K562 (cell line): Measurements from ENCODE around the gene ADIPOR2. TPM values are rescaled to one million over a fixed set of nuclear protein-coding genes. Genes with fewer than 3 reads are reported as not detected.

Experiments
- ATAC-seq: fragments of 200-7000 bp; cut with Tn5 transposase; 3 replicates; pipeline ENCODE4 v1.9.1; 2020; ENCODE audit warnings: moderate library complexity
- BruUV-seq: library from RNA; stranded (reverse); fragments of 400-500 nt; replicated peaks from 2 replicates; lab custom pipeline; 2021; lab: Mats Ljungman, UMichigan
- CTCF ChIA-PET: fragments of 300-600 bp; formaldehyde crosslinking; extraction: SDS; loops from one replicate; lab custom pipeline; 2021; ENCODE audit warnings: low intra/inter-chr PET ratio; lab: Yijun Ruan, JAX
- POLR2A ChIA-PET: fragments of 300-600, 350-650 bp; sonication (Branson Sonifier 250); formaldehyde crosslinking; extraction: SDS; loops from one replicate; lab custom pipeline; 2021; ENCODE audit warnings: antibody characterized with exemption, inconsistent platforms; lab: Yijun Ruan, JAX
- DNase-seq, 4 experiments: peaks; one replicate each; pipeline versions ENCODE4 v3.0.0 to v3.0.0-alpha.2; 2011 to 2018; ENCODE audit warnings: low spot score in 3 of 4, mixed read lengths in 3 of 4; ENCODE audit errors: extremely low read depth in 1 of 4
- FAIRE-seq: peaks from 2 replicates; lab custom pipeline; 2011; peaks lifted over from hg19 to GRCh38; lab: Jason Lieb, UNC
- H2AFZ ChIP-seq: 2 replicates; pipeline ENCODE4 v1.6.0; 2011; ENCODE audit warnings: low read depth, low read length, control low read depth, inconsistent platforms
- H3K27ac ChIP-seq: fragments of 200-600 bp; 3 replicates; pipeline ENCODE4 v1.8.0; 2011; ENCODE audit warnings: low read depth, mild to moderate bottlenecking, control low read depth, inconsistent platforms, low read length, moderate library complexity, mixed read lengths; ENCODE audit errors: extremely low read depth
- H3K27me3 ChIP-seq, 2 experiments: fragments of 300-600 bp in 1 of 2; 2 replicates in 1 of 2; 3 replicates in 1 of 2; pipeline versions ENCODE4 v1.6.0 to v1.8.0; 2011; ENCODE audit warnings: inconsistent platforms in 2 of 2, low read length in 2 of 2, mild to moderate bottlenecking in 1 of 2, mixed read lengths in 1 of 2, moderate library complexity in 1 of 2; ENCODE audit not compliant: control insufficient read depth in 2 of 2, insufficient read depth in 2 of 2
- H3K36me3 ChIP-seq: fragments of 300-600 bp; 3 replicates; pipeline ENCODE4 v1.8.0; 2011; ENCODE audit warnings: mild to moderate bottlenecking, low read length, inconsistent platforms; ENCODE audit not compliant: control insufficient read depth, insufficient read depth
- H3K4me1 ChIP-seq, 2 experiments: fragments of 200-600 bp in 1 of 2; replicated peaks in 1 of 2; 2 replicates in 1 of 2; 3 replicates in 1 of 2; pipeline versions ENCODE4 v1.5.1 to v1.8.0; 2011; ENCODE audit warnings: inconsistent platforms in 2 of 2, low read length in 2 of 2, mild to moderate bottlenecking in 1 of 2, mixed read lengths in 1 of 2, moderate library complexity in 1 of 2; ENCODE audit not compliant: control insufficient read depth in 2 of 2, insufficient read depth in 2 of 2
- H3K4me2 ChIP-seq: 2 replicates; pipeline ENCODE4 v1.6.1; 2011; ENCODE audit warnings: low read length, control low read depth, inconsistent platforms, mixed read lengths; ENCODE audit not compliant: insufficient read depth
- H3K4me3 ChIP-seq: fragments of 200-600 bp; sonication (generic), shearing (Covaris generic); 2 replicates; pipeline ENCODE4 v1.5.1; 2016; ENCODE audit warnings: control low read depth, inconsistent platforms
- H3K79me2 ChIP-seq: fragments of 200-600 bp; 3 replicates; pipeline ENCODE4 v1.8.0; 2011; ENCODE audit warnings: low read length, inconsistent platforms; ENCODE audit not compliant: control insufficient read depth, insufficient read depth
- H3K9ac ChIP-seq, 2 experiments: 2 replicates each; pipeline versions ENCODE4 v1.6.0 to v1.6.1; 2011; ENCODE audit warnings: low read depth in 2 of 2, low read length in 2 of 2, control low read depth in 1 of 2, inconsistent platforms in 1 of 2, mild to moderate bottlenecking in 1 of 2, mixed read lengths in 1 of 2; ENCODE audit not compliant: insufficient read depth in 1 of 2
- H3K9me1 ChIP-seq: one replicate; pipeline ENCODE4 v1.6.0; 2011; ENCODE audit warnings: inconsistent platforms, mild to moderate bottlenecking, low read length, moderate library complexity; ENCODE audit not compliant: control insufficient read depth, insufficient read depth
- H3K9me3 ChIP-seq: replicated peaks from 2 replicates; pipeline ENCODE4 v1.5.1; 2011; ENCODE audit warnings: low read depth, low read length, inconsistent platforms; ENCODE audit not compliant: control insufficient read depth, insufficient read depth
- H4K20me1 ChIP-seq: replicated peaks from 2 replicates; pipeline ENCODE4 v1.6.1; 2011; ENCODE audit warnings: low read length, inconsistent platforms, mixed read lengths; ENCODE audit not compliant: control insufficient read depth, insufficient read depth
- BACH1 ChIP-seq: fragments of 200-800 bp; sonication (Bioruptor generic); IDR thresholded peaks from 2 replicates; pipeline ENCODE4 v1.6.1; 2016; ENCODE audit warnings: missing genetic modification characterization, missing compliant biosample characterization
- C11orf30 ChIP-seq: fragments of 450-650 bp; IDR thresholded peaks from 2 replicates; pipeline ENCODE4 v1.6.1; 2016; ENCODE audit warnings: low read depth, mild to moderate bottlenecking
- DACH1 ChIP-seq: fragments of 450-650 bp; IDR thresholded peaks from 2 replicates; pipeline ENCODE4 v1.6.1; 2018; ENCODE audit not compliant: partially characterized antibody
- HNRNPUL1 ChIP-seq: fragments of 200-400 bp; formaldehyde crosslinking; IDR thresholded peaks from 2 replicates; pipeline ENCODE4 v1.6.1; 2017; ENCODE audit warnings: low read length
- MAFF ChIP-seq: IDR thresholded peaks from 2 replicates; pipeline ENCODE4 v1.6.1; 2012; ENCODE audit warnings: low read length, improper control_type of control experiment
- MAFG ChIP-seq: fragments of 450-650 bp; conservative IDR thresholded peaks from 2 replicates; pipeline ENCODE4 v1.6.1; 2016; ENCODE audit warnings: missing genetic modification characterization, missing compliant biosample characterization
- MAFK ChIP-seq: IDR thresholded peaks from 2 replicates; pipeline ENCODE4 v1.6.1; 2011; ENCODE audit warnings: low read length, improper control_type of control experiment
- MECOM ChIP-seq: fragments of 250-450 bp; sonication (Bioruptor Pico); IDR thresholded peaks from 2 replicates; pipeline ENCODE4 v1.8.0; 2022; ENCODE audit warnings: inconsistent platforms
- MED1 ChIP-seq: sonication (generic); formaldehyde crosslinking; IDR thresholded peaks from 2 replicates; pipeline ENCODE4 v1.8.1; 2023; ENCODE audit warnings: missing genetic modification reagents, borderline replicate concordance
- NFE2 ChIP-seq: IDR thresholded peaks from 2 replicates; pipeline ENCODE4 v1.6.1; 2014; ENCODE audit warnings: antibody characterized with exemption, low read depth
- NFE2L1 ChIP-seq: fragments of 450-650 bp; IDR thresholded peaks from 2 replicates; pipeline ENCODE4 v1.6.1; 2016; ENCODE audit warnings: missing genetic modification characterization, low read depth, mild to moderate bottlenecking, missing compliant biosample characterization, moderate library complexity, borderline replicate concordance
- PTRF ChIP-seq: fragments of 450-650 bp; IDR thresholded peaks from 2 replicates; pipeline ENCODE4 v1.6.1; 2016; ENCODE audit warnings: mild to moderate bottlenecking, missing genetic modification characterization, missing compliant biosample characterization
- ZNF316 ChIP-seq: fragments of 450-650 bp; IDR thresholded peaks from 2 replicates; pipeline ENCODE4 v1.6.1; 2016
- WGBS: fragments of 100-300 bp; shearing (Covaris generic); methylation state at CpG from one replicate; pipeline ENCODE4 v1.1.6; 2016; ENCODE audit warnings: low coverage, mixed read lengths; ENCODE audit not compliant: insufficient coverage; ENCODE audit errors: missing lambda C conversion rate; 5-methylcytosine and 5-hydroxymethylcytosine counted together
- in situ Hi-C: fragments of 300-500 bp; cut with MboI; formaldehyde crosslinking; loops from 4 replicates; pipeline ENCODE4 v1.15.0; 2018; ENCODE audit warnings: inconsistent platforms, mixed read lengths
- intact Hi-C: fragments of 100-400 bp; cut with micrococcal nuclease; formaldehyde crosslinking; loops from 2 replicates; pipeline ENCODE4 v1.14.2; 2022
- polyA plus RNA-seq, 8 experiments: library from polyadenylated mRNA; depleted of rRNA in 4 of 8; stranded (reverse) in 5 of 8; unstranded in 3 of 8; fragments of >200 nt; fragmentation: Nextera tagmentation in 2 of 8; fragmentation: Illumina TruSeq in 1 of 8; extraction: Ambion mirVana in 2 of 8; extraction: Trizol in 1 of 8; gene quantifications; 2 replicates each; pipeline versions ENCODE4 v1.2.1 to v1.2.3, GENCODE V29; 2011 to 2014; ENCODE audit warnings: inconsistent platforms in 1 of 8, missing spikeins in 1 of 8
- total RNA-seq, 7 experiments: library from RNA; depleted of rRNA in 6 of 7; stranded (reverse); fragments of >200 nt in 6 of 7; fragmentation: Illumina TruSeq in 2 of 7; extraction: Trizol in 2 of 7; gene quantifications; 2 replicates each; pipeline versions ENCODE4 v1.2.1 to v1.2.3, GENCODE V29; 2011 to 2021; ENCODE audit warnings: low replicate concordance in 1 of 7
- TF ChIP-seq, protein P1 (sequence below): fragments of 450-650 bp; IDR thresholded peaks from 2 replicates; pipeline ENCODE4 v1.6.1; 2016; ENCODE audit warnings: antibody characterized with exemption
- TF ChIP-seq, protein P2 (sequence below): fragments of 250-450 bp; sonication (Bioruptor Pico); IDR thresholded peaks from 2 replicates; pipeline ENCODE4 v1.8.0; 2022; ENCODE audit warnings: moderate library complexity, mild to moderate bottlenecking, inconsistent platforms

ADIPOR2 gene
- total and polyA plus RNA-seq, 9 of the 15 experiments (the other 6 are each of a cell fraction or from before 2014, with no cell fraction given): 10.9 to 63.5 (median 46.0) TPM

DNA sequence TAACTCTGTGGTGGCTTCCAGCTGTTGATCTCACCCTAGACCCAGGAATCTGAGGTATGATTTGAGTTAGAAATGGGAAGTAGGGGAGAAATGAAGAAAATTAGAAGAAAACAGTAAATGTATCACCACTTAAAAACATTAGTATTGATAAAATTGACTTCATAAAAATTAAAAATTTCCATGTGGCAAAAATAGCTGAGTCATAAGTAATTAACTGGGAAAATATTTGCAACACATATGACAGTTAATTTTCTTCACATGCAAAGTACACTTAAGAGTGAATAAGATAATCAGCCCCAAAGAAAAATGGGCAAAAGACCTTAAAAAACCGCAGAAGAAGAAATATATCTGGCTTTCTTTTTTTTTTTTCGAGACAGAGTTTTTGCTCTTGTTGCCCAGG is 25.5 kb upstream of the ADIPOR2 start:
- TF ChIP-seq MAFG (tag) (peak; percentile 87), MAFK (peak; percentile 63; the same call in 1 of the 2 replicates), NFE2 (peak; percentile 38; the same call in 1 of the 2 replicates), BACH1 (tag) (peak; percentile 60; the same call in 1 of the 2 replicates), HNRNPUL1 (no peak), MECOM (no peak), DACH1 (peak; percentile 30), ZNF316 (peak; percentile 96), C11orf30 (peak; percentile 89), NFE2L1 (tag) (peak; percentile 53; the same call in 1 of the 2 replicates), MAFF (peak; percentile 62), MED1 (CRISPR knock-in tag) (no peak), PTRF (tag) (no peak)
- TF ChIP-seq, protein P1, sequence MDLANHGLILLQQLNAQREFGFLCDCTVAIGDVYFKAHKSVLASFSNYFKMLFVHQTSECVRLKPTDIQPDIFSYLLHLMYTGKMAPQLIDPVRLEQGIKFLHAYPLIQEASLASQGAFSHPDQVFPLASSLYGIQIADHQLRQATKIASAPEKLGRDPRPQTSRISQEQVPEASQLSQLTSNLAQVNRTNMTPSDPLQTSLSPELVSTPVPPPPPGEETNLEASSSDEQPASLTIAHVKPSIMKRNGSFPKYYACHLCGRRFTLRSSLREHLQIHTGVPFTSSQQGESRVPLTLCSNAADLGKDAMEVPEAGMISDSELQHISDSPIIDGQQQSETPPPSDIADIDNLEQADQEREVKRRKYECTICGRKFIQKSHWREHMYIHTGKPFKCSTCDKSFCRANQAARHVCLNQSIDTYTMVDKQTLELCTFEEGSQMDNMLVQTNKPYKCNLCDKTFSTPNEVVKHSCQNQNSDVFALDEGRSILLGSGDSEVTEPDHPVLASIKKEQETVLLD: no peak
- TF ChIP-seq, protein P2, sequence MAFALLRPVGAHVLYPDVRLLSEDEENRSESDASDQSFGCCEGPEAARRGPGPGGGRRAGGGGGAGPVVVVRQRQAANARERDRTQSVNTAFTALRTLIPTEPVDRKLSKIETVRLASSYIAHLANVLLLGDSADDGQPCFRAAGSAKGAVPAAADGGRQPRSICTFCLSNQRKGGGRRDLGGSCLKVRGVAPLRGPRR (CRISPR knock-in tag): no peak
- Histone ChIP-seq H3K9me1 (no peaks in the 10 kb centered on the region), H3K4me3 (no peak overlapping the region), H3K36me3 (no peaks in the 10 kb centered on the region), H3K4me2 (no peak overlapping the region), H3K9ac (peak overlapping the region in 1 of 2 experiments; percentile 29; a peak in 2 of 4 replicates), H3K4me1 (peaks cover 15 to 28% of the 10 kb centered on the region in 2 experiments), H3K27me3 (no peaks in the 10 kb centered on the region), H4K20me1 (no peaks in the 10 kb centered on the region), H3K79me2 (no peaks in the 10 kb centered on the region), H3K9me3 (peaks cover 2% of the 10 kb centered on the region; the same call in 1 of the 2 replicates), H2AFZ (peak overlapping the region; percentile 59), H3K27ac (peak overlapping the region; percentile 56)
- 20% methylated on average over 1 of the region's 2 CpGs for WGBS
- DNase-seq (no peak), FAIRE-seq (no peak), ATAC-seq (no peak)
- in situ Hi-C loops: no loop called here
- no TSS peak for BruUV-seq
- CTCF ChIA-PET: no interaction called here
- intact Hi-C loops: no loop called here
- POLR2A ChIA-PET: interaction anchor here (1.0 kb wide), 1 partner anchor 275 kb away, joined by 3 read pairs; no protein-coding TSS in a partner anchor
